ENCODE data around the gene ENG.

GRCh38 chr9:127880143-127880542 is 25.7 kb upstream of the ENG start:
- TF ChIP-seq CTCF (IDR thresholded peaks at IDR 0.05) (no peak), POLR2A (IDR thresholded peaks at IDR 0.05) (no peak)

All from lower leg skin (tissue), 3 donors.